Stomach smooth muscle (tissue), 2 donors: ENCODE measurements around the gene CD180.

ENCODE experiments used
- H3K27ac ChIP-seq: one replicate; pipeline ENCODE4 v1.7.0; 2013; ENCODE audit warnings: mild to moderate bottlenecking, low read length, inconsistent platforms
- H3K27me3 ChIP-seq, 2 donors: one replicate each; pipeline ENCODE4 v1.7.0; 2013; ENCODE audit warnings: low read length in 2 of 2; ENCODE audit not compliant: insufficient read depth in 2 of 2, control insufficient read depth in 1 of 2
- H3K36me3 ChIP-seq, 2 donors: one replicate each; pipeline ENCODE4 v1.7.0; 2013; ENCODE audit warnings: low read length in 2 of 2; ENCODE audit not compliant: control insufficient read depth in 2 of 2, insufficient read depth in 2 of 2
- H3K4me1 ChIP-seq: one replicate; pipeline ENCODE4 v1.7.0; 2013; ENCODE audit warnings: low read length; ENCODE audit not compliant: control insufficient read depth, insufficient read depth
- H3K4me3 ChIP-seq, 2 donors: one replicate each; pipeline ENCODE4 v1.7.0; 2013; ENCODE audit warnings: low read length in 2 of 2
- H3K9ac ChIP-seq, 2 donors: one replicate each; pipeline ENCODE4 v1.7.0; 2013; ENCODE audit warnings: low read length in 2 of 2, mild to moderate bottlenecking in 1 of 2
- H3K9me3 ChIP-seq, 2 donors: one replicate each; pipeline ENCODE4 v1.7.0; 2013; ENCODE audit warnings: low read length in 2 of 2; ENCODE audit not compliant: control insufficient read depth in 2 of 2
- donor health status: healthy.
- donor health status: Pancreatic carcinoma.

The CD180 gene

DNA sequence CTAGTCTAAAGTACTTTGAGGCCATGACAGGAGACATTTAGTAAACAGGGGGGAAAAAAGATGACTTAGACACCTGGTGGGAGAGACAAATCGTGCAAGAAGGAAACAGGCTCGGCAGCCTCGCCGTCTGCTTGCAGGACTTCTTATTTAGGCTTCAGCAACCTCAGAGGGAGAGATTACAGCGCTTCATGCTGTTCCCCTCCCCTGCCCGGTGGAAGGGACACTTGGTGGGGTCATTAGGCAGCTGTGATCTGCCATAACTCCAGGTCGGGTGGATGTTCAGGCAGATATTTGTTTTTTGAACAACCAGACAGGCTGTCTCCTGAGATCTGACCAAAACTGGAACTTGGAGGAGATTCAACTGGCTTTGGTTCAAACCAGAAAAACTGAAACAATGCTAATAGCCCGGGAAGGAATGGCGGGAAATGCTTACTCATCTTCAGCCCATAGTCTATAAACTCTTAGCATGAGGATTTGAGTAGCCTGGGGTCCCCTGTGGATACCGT lies 38.1 kb upstream of the CD180 start:
- H3K36me3 ChIP-seq = no peaks in the 10 kb centered on the region
- peak overlapping the region; percentile 24 for H3K27ac ChIP-seq
- peak overlapping the region; percentile 5 to 50 for H3K9ac ChIP-seq
- H3K4me3 ChIP-seq = peak overlapping the region; percentile 56 to 63
- no peaks in the 10 kb centered on the region for H3K27me3 ChIP-seq
- H3K9me3 ChIP-seq = no peaks in the 10 kb centered on the region
- peaks cover 17% of the 10 kb centered on the region for H3K4me1 ChIP-seq

DNA sequence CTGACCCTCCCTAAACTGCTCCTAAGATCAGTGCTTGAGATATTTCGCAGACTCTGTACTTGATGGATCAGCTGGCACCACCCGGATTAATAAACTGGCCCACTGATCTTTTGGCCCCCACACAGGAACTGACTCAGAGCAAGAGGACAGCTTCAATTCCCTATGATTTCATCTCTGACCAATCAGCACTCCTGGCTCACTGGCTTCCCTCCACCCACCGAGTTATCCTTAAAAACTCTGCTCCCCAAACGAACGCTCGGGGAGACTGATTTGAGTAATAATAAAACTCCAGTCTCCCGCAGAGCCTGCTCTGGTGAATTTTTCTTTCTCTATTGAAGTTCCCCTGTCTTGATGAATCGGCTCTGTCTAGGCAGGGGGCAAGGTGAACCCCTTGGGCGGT lies 36.5 kb upstream of the CD180 start:
- Histone ChIP-seq H3K4me1 (peaks cover 16% of the 10 kb centered on the region), H3K27me3 (no peaks in the 10 kb centered on the region), H3K9ac (no peak overlapping the region), H3K9me3 (no peaks in the 10 kb centered on the region), H3K4me3 (no peak overlapping the region), H3K36me3 (no peaks in the 10 kb centered on the region), H3K27ac (no peak overlapping the region)

DNA sequence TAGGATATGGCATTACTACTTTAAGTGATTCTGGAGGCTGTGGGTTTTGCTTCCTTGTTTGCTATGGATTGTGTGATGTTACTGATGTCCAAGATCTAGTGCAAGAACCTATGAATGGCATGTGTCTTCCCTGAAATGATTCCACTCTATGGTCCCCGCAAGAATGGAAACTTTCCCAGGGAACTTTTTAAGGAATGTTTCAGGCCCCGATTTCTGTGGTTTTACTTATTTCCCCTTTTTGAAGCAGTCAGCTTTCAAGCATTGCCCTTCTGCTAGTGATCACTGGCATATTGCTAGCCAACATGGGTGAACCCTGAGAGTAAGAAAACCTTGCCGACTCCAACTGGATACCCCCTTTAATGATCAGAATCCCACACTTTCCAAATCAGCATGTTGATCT lies 26.6 kb upstream of the CD180 start:
- H3K27ac ChIP-seq = no peak overlapping the region
- H3K9ac ChIP-seq = no peak overlapping the region
- no peaks in the 10 kb centered on the region for H3K27me3 ChIP-seq
- no peaks in the 10 kb centered on the region for H3K9me3 ChIP-seq
- no peak overlapping the region for H3K4me3 ChIP-seq
- no peaks in the 10 kb centered on the region for H3K36me3 ChIP-seq
- no peaks in the 10 kb centered on the region for H3K4me1 ChIP-seq

DNA sequence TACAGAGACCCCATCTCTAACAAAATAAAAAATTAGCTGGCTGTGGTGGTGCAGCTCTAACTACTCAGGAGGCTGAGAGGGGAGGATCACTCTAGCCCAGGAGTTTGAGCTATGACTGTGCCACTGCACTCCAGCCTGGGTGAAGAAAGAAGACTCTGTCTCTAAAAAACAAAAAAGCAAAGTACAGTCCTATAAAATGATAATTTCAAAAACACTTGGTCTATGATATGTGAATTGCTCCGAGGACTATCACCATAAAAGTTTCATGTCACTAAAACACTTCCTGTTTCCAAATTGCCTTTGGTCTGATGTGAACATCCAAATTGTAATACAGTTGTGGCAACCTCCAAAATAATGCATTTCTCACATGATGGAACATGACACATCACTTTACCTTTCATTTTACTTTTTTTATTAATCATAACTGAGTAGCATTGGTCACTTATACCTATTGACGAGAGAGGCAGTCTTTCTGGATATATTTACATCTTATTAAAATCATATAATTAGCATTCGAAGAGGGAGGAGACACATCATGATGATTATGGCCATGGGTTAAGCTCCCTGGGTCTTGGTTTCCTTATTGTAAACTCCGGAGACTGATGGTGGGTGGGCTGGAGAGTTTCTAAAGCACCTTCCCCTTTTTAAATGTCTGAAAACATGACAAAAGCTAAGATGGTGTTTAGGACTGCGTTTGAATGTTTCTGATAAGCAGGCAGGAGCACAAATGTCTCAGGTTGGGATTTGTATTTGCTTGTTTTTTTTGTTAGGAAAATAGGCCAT lies 25.8 kb upstream of the CD180 start:
- Histone ChIP-seq H3K27ac (no peak overlapping the region), H3K27me3 (no peaks in the 10 kb centered on the region), H3K4me1 (no peaks in the 10 kb centered on the region), H3K4me3 (no peak overlapping the region), H3K9ac (no peak overlapping the region), H3K36me3 (no peaks in the 10 kb centered on the region), H3K9me3 (no peaks in the 10 kb centered on the region)

DNA sequence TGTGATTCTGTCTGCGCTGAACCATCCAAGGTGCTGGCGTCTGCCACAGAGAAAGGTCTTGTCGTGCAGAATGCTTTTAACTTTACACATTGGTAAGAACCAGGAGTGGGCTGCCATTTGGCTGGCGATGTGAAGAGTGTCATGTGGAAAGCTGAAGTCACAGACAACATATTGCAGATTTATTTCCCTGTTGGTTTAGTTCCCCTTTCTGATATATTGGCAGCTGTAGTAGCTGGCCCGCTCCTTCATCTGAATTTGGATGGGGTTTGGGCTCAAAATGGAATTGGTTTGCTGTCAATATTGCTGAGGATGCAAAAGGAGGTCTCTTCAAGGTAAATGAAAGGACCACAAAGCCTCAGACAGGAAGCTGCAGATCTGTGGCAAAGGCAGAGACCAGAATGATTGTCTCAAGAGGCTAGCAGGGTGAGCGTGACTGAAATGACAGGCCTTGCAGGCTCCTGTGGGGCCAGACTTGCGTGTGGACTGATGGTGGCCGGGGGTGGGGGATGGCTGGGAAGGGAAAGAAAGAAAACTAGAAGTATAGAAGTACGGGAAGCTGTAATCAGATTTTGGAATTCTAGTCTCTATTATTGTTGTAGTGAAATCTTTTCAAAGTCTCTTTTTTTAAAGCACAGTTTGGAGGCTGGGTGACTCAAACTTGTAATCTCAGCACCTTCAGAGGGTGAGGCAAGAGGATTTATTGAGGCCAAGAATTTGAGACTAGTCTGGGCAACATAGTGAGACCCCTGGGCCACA lies 25.1 kb upstream of the CD180 start:
- Histone ChIP-seq H3K9ac (no peak overlapping the region), H3K4me3 (no peak overlapping the region), H3K36me3 (no peaks in the 10 kb centered on the region), H3K27ac (no peak overlapping the region), H3K27me3 (no peaks in the 10 kb centered on the region), H3K4me1 (no peaks in the 10 kb centered on the region), H3K9me3 (no peaks in the 10 kb centered on the region)

DNA sequence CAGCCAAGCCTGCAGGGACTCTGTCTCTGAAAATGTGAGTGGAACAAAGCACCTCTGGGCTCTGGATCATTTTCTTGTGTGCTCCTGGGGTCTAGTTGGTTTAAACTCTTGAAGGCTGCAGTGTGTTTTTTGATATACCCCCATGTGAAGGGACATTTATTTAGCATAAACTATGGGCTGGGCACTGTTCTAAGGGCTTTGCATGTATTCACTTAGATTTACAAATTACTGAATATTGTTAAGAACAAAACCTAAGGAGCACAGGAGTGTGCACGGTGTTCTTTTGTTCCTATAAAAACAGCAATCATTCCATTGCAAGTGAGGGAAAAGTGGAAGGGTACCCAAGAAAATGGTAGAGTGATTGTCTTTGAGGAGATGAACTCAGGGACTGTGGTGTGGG lies 20.0 kb upstream of the CD180 start:
- H3K4me3 ChIP-seq = no peak overlapping the region

DNA sequence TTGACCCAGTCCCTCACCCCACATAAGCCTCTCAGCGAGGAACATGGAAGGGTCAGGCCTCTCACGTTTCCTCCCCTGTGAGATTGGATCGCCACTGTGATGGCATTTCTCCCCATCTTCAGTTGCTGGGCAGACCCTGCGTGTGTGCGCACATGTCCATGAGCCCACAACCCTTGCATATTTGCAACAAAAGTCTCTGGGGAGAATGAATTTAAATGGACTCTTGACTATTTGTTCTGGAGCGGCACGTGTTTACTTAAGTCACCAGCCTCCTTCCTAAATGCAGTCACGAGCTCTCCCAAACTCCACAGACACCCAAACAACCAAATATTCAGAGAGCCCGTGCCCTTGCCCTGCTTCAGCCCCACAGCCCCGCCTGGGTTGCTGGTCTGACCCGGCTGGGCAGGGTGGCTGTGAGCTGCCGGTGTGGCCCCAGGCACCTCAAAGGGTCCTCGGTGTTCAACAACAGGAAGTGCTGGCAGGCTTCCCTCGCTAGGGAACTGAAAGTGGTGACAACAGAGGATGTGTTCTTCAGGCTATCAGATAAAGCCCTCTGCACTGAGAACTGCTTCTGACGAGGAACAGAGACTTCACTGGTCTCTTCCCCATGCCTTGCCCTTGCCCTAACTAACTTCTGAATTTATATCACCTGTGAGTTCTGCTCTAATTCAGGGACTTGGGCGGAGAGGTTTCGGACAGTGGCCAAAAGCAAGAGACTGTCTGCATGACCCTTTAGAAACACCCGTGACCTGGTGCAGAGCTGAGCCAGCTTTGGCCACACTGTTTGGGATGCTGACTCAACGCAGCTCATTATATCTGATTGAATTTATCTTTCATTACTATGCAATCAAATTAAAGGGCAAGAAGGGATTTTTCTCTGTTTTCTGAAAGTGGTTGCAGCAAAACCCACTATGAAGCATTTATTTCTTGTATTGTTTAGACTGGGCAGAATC lies 19.2 kb upstream of the CD180 start:
- H3K9me3 ChIP-seq = no peaks in the 10 kb centered on the region
- H3K36me3 ChIP-seq = no peaks in the 10 kb centered on the region
- H3K4me3 ChIP-seq = peak overlapping the region in 1 of 2 donors; percentile 65
- H3K27me3 ChIP-seq = no peaks in the 10 kb centered on the region
- no peak overlapping the region for H3K9ac ChIP-seq
- H3K27ac ChIP-seq = no peak overlapping the region
- H3K4me1 ChIP-seq = peaks cover 11% of the 10 kb centered on the region

More for the DNA sequence above, 20.0 kb upstream of the CD180 start:
- peaks cover 11% of the 10 kb centered on the region for H3K4me1 ChIP-seq
- H3K9me3 ChIP-seq = no peaks in the 10 kb centered on the region
- H3K27ac ChIP-seq = no peak overlapping the region
- no peaks in the 10 kb centered on the region for H3K27me3 ChIP-seq
- no peak overlapping the region for H3K9ac ChIP-seq
- H3K36me3 ChIP-seq = no peaks in the 10 kb centered on the region

DNA sequence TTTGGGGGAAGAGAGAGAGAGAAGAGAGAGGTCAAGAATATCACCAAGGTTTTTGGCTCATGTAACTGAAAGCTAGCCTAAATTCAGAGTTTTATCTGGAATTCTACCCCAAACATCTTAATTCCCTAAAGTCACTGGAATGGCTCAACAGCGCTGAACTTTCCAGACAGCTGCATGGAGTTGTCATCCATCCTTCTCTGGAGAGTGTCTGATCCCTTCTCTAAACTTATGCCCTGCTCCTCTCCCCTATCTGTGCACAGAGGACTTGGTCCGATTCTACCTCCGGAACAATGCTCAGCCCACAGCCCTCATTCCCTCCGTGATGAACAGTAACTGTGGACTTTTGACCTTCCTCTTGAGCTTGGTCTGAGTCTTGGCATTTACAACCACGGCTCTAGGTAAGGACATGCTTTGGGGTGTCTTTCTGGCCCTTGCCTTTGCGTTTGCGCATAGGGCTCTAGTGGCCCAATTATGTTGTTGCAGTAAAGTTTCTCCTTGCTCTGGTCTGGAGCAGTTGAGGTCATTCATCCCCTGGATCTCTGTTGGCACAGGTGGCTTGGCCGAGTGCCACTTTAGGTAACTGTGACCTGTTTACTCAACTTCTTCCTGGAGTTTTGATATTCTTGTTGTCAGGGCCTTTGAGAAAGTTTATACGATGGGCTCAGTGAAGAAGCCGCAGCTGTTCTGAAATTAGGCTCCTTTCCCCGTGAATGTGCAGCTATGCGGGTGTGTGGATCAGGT lies 18.3 kb upstream of the CD180 start:
- Histone ChIP-seq H3K36me3 (no peaks in the 10 kb centered on the region), H3K27me3 (no peaks in the 10 kb centered on the region), H3K4me1 (peaks cover 11% of the 10 kb centered on the region), H3K9me3 (no peaks in the 10 kb centered on the region), H3K27ac (no peak overlapping the region), H3K4me3 (no peak overlapping the region), H3K9ac (no peak overlapping the region)

DNA sequence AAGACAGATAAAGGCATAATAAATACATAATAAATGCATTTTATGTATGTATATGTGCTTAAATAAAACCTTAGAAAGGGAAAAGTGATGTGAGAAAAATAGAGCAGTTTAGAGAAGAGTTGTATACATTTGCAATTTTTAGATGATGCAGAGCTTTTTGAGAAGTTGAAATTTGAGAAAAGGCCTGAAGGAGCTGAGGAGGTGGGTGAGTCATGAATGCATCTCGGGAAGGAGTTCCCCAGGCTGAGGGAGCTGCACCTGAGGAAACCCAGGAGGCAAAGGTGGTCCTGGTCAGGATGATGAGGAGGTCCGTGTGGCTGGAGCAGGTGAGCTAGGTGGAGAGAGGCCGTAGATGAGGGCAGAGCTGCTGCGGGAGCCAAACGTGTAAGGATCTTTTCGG lies 17.4 kb upstream of the CD180 start:
- Histone ChIP-seq H3K4me3 (no peak overlapping the region), H3K27me3 (no peaks in the 10 kb centered on the region), H3K4me1 (peaks cover 14% of the 10 kb centered on the region), H3K27ac (no peak overlapping the region), H3K9me3 (no peaks in the 10 kb centered on the region), H3K9ac (no peak overlapping the region), H3K36me3 (no peaks in the 10 kb centered on the region)

DNA sequence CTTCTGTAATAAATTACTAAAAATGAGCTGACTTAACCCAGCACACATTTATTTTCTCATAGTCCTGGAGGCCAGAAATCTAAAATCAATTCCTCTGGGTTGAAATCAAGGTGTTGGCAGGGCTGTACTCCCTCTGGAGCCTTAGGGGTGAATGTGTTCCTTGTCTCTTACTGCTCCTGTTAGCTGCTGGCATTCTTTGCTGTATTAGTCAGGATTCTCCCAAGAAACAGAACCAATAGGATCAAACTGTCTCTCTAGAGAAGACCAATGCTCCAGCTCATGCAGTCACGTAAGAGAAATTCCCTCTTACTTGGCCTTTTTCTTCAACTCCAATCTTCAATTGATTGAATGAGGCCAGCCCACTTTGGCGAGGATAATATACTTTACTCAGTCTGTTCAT lies 15.3 kb upstream of the CD180 start:
- no peak overlapping the region for H3K27ac ChIP-seq
- H3K9me3 ChIP-seq = no peaks in the 10 kb centered on the region
- H3K4me1 ChIP-seq = peaks cover 18% of the 10 kb centered on the region

More for the DNA sequence above, 15.3 kb upstream of the CD180 start:
- no peaks in the 10 kb centered on the region for H3K36me3 ChIP-seq
- H3K4me3 ChIP-seq = no peak overlapping the region
- H3K27me3 ChIP-seq = no peaks in the 10 kb centered on the region
- H3K9ac ChIP-seq = no peak overlapping the region
